Measurements from ENCODE around the gene POLE. TPM values are rescaled to one million over a fixed set of nuclear protein-coding genes. Genes with fewer than 3 reads are reported as not detected.

The POLE gene
- total RNA-seq, 1 experiment from 2014 or later = 147 TPM

DNA sequence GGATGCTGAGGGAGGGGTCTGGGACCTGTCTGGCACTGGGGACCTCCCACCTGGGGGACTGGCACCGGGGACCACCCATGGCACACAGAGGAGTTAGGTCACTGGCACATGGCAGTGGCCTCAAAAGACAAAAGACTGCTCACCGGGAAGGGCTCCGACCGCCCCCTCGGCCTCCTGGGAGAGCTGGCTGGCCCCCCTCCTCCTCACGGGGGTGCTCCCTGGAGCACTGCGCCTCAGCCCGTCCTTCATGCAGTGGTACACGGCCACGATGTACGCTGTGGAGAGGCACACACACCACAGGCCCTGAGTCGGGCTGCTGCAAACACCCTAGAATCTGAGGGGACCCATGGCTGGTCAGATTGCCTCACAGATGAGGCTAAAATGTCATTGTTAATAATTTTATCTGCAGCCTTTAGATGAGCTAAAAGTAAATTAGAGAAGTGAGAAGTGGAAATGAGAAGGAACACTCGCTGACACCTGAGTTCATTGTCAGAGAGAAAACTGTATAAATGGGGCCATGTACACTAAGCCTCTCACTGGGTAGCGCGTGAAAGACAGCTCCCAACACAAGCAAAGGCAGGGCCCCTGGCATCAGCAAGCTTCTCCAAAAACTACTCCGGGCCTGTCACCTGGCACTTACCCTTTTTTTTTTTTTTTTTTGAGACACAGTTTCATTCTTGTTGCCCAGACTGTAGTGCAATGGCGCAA is 54.5 kb downstream of the POLE start:
- Histone ChIP-seq H2BK12ac (ENCODE audit: insufficient read length, low read depth, low read length) (no peak overlapping the region), H4K20me1 (ENCODE audit: control insufficient read depth, insufficient read depth, insufficient read length) (no peaks in the 10 kb centered on the region), H2AFZ (ENCODE audit: low read length) (no peak overlapping the region), H2BK120ac (ENCODE audit: low read depth, low read length, poor library complexity, severe bottlenecking) (no peak overlapping the region), H3K23ac (ENCODE audit: insufficient read length, low read depth, low read length) (no peak overlapping the region), H3K4ac (ENCODE audit: low read depth, low read length) (no peak overlapping the region), H4K91ac (ENCODE audit: insufficient read length, low read depth, low read length) (no peak overlapping the region), H3T11ph (ENCODE audit: low read length) (no peak overlapping the region), H2AK5ac (ENCODE audit: insufficient read length, low read length) (no peak overlapping the region), H2BK5ac (ENCODE audit: insufficient read length, low read length) (no peak overlapping the region), H3K27me3 (ENCODE audit: insufficient read depth, low read length) (no peaks in the 10 kb centered on the region), H4K8ac (replicated peaks; ENCODE audit: insufficient read length, low read depth, low read length) (no peak overlapping the region), H3K14ac (ENCODE audit: insufficient read depth, low read length) (no peak overlapping the region), H3K18ac (ENCODE audit: insufficient read length, low read depth, low read length) (no peak overlapping the region), H3K27ac (ENCODE audit: insufficient read length, low read depth, low read length) (no peak overlapping the region), H4K5ac (ENCODE audit: insufficient read length, low read depth, low read length) (no peak overlapping the region), H2BK15ac (ENCODE audit: low read depth, low read length) (no peak overlapping the region), H3K23me2 (ENCODE audit: insufficient read length, low read depth, low read length, poor library complexity, severe bottlenecking) (no peaks in the 10 kb centered on the region), H3K4me1 (ENCODE audit: insufficient read depth, low read length) (no peaks in the 10 kb centered on the region), H3K9me3 (ENCODE audit: control insufficient read depth, low read depth, low read length) (no peaks in the 10 kb centered on the region), H3K4me2 (ENCODE audit: insufficient read depth, insufficient read length, low read length) (no peak overlapping the region), H2BK20ac (ENCODE audit: low read depth, low read length, poor library complexity, severe bottlenecking) (no peak overlapping the region), H3K79me1 (ENCODE audit: insufficient read depth, low read depth, low read length, poor library complexity, severe bottlenecking) (no peaks in the 10 kb centered on the region), H3K9ac (ENCODE audit: extremely low read depth, insufficient read length, low read length) (no peak overlapping the region), H3K56ac (ENCODE audit: insufficient read length, low read depth, low read length) (no peak overlapping the region), H3K79me2 (ENCODE audit: insufficient read depth, low read length) (no peaks in the 10 kb centered on the region)
- peaks cover 70 to 94% (median 93%) of the 10 kb centered on the region in 3 experiments; a peak in 6 of 7 replicates for H3K36me3 Mint-ChIP-seq (ENCODE audit: insufficient read depth in 1 of 3, low read depth in 3 of 3)
- peaks cover 0 to under 1% of the 10 kb centered on the region in 2 experiments; a peak in 1 of 4 replicates for H3K4me1 Mint-ChIP-seq
- WGBS (ENCODE audit: extremely low coverage, insufficient read length, low lambda C conversion rate) = no CpG with 5 or more reads among the region's 17 CpGs
- H3K27ac Mint-ChIP-seq = no peak overlapping the region; a peak in 1 of 7 replicates
- no peaks in the 10 kb centered on the region for H3K27me3 Mint-ChIP-seq (ENCODE audit: low read depth)
- H3K4me3 Mint-ChIP-seq = no peak overlapping the region
- TF ChIP-seq CTCF (conservative IDR thresholded peaks at IDR 0.05) = no peak
- DNase-seq = no peak
- no peaks in the 10 kb centered on the region for H3K9me3 Mint-ChIP-seq

Data from H9 (cell line).